Activated naive CD4-positive, alpha-beta T cell treated with anti-CD3 and anti-CD28 coated beads, Interleukin-2, amount 50 U/mL, for 72 hours (primary cell): ENCODE measurements around the gene VAMP3. TPM values are rescaled to one million over a fixed set of nuclear protein-coding genes. Genes with fewer than 3 reads are reported as not detected.

Source experiments
- ATAC-seq, 2 donors: fragments of 150-1000 bp; cut with Tn5 transposase; 2 replicates each; pipeline ENCODE4 v1.10.0; 2021; ENCODE audit warnings: mild to moderate bottlenecking in 2 of 2, moderate library complexity in 2 of 2
- DNase-seq, 2 donors: peaks; one replicate each; pipeline ENCODE4 v3.0.0; 2021 to 2022; ENCODE audit warnings: low spot score in 2 of 2
- H3K27ac Mint-ChIP-seq, 2 donors: one replicate each; pipeline ENCODE4 v1.8.0; 2022; ENCODE audit warnings: mild to moderate bottlenecking in 2 of 2, mixed read lengths in 2 of 2
- H3K36me3 Mint-ChIP-seq, 2 donors: one replicate each; pipeline ENCODE4 v1.8.0; 2022; ENCODE audit warnings: mixed read lengths in 2 of 2
- H3K9me3 Mint-ChIP-seq, 2 donors: one replicate each; pipeline ENCODE4 v1.8.0; 2022; ENCODE audit warnings: mixed read lengths in 2 of 2
- total RNA-seq, 2 donors: library from RNA; stranded (reverse); gene quantifications; one replicate each; pipeline ENCODE4 v1.2.3, GENCODE V29; 2022

The VAMP3 gene
- total RNA-seq: 10 to 100 TPM; 20.4 to 28.5 TPM

DNA sequence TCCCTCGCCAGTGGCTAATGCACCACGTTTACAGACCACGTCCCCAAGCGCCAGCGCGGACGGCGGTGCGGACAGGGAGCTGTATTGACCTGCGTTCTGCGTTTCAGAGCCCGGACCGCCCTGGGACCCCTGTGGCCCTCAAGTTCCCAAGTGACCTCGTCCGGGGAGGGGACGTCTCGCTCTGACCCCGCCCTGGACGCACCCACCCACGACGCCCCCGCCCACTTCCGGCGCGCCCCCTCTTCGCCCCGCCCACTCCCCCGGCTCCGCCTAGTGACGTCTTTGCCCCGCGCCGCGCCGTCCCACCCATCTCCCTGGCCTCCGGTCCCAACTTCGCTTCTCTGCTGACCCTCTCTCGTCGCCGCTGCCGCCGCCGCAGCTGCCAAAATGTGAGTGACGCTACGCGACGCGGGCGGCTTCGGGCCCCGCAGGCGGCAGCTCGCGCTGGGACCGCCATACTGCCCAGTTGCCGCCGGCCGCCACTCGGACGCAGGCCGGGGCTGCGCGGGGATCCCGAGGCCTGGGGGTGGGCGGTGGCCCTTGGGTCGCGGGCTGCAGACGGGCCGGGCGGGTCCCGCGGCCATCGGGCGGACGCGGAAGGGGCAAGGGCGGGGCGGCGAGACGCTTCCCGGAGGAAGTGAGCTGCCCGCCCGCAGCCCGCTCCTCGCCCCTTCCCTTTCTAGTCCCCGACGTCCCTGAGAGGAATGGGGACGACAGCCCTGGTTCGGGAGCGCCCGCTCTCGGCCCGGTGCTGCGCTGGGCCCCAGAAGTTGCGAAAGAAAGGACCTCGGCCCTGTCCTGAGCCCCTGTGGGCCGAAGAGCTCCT, at the start of gene VAMP3:
TSS of gene VAMP3 (plus strand) at position 300 of the 826 bp plus-strand sequence. CDS start at position 388, 88 bp downstream.
- DNase-seq: peak; percentile 85 to 86
- peak within 1 kb of the TSS; percentile 86 to 89 for H3K27ac Mint-ChIP-seq
- peak; percentile 94 to 95 for ATAC-seq
- no peaks in the 10 kb centered on the region for H3K9me3 Mint-ChIP-seq
- H3K36me3 Mint-ChIP-seq: peaks cover 10 to 12% of the 10 kb centered on the region in 2 donors

GRCh38 chr1:7721940-7722669, 49.0 kb upstream of the VAMP3 start:
- DNase-seq (no peak), ATAC-seq (no peak)
- Mint-ChIP-seq H3K36me3 (no peaks in the 10 kb centered on the region), H3K27ac (no peak overlapping the region), H3K9me3 (no peaks in the 10 kb centered on the region)

- no peak for ATAC-seq
- no peaks in the 10 kb centered on the region for H3K36me3 Mint-ChIP-seq
- H3K27ac Mint-ChIP-seq: no peak overlapping the region
- no peak for DNase-seq
- no peaks in the 10 kb centered on the region for H3K9me3 Mint-ChIP-seq
These were observed 48.5 kb upstream of the VAMP3 start for GRCh38 chr1:7722670-7723012.

GRCh38 chr1:7726623-7727022, 44.5 kb upstream of the VAMP3 start:
- no peak for ATAC-seq
- H3K27ac Mint-ChIP-seq: no peak overlapping the region

GRCh38 chr1:7727809-7728471, 43.2 kb upstream of the VAMP3 start:
- no peak for DNase-seq
- no peaks in the 10 kb centered on the region for H3K9me3 Mint-ChIP-seq
- no peak for ATAC-seq
- H3K36me3 Mint-ChIP-seq: no peaks in the 10 kb centered on the region
- H3K27ac Mint-ChIP-seq: no peak overlapping the region

More at GRCh38 chr1:7726623-7727022, 44.5 kb upstream of the VAMP3 start:
- Mint-ChIP-seq H3K9me3 (no peaks in the 10 kb centered on the region), H3K36me3 (no peaks in the 10 kb centered on the region)
- DNase-seq: no peak

DNA sequence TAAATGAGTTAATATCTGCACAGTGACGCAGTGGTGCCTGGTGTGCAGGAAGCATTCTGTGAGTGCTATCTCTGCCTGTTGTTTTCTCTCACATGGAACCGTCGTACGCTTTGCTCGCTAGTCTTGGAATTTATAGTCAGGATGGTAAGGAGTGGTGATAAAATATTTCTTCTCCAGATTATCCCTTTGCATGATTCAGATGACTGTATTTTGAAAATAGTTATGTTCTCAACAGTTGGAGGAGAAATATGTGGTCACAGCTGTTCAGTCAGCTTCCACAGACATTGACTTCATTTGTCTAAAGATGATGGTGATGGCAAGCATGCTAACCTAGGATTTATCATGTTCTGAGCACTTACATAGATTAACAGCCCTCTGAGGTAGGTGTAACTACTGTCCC, 41.3 kb upstream of the VAMP3 start:
- no peak for ATAC-seq
- no peak overlapping the region for H3K27ac Mint-ChIP-seq
- no peak for DNase-seq
- no peaks in the 10 kb centered on the region for H3K9me3 Mint-ChIP-seq
- no peaks in the 10 kb centered on the region for H3K36me3 Mint-ChIP-seq

DNA sequence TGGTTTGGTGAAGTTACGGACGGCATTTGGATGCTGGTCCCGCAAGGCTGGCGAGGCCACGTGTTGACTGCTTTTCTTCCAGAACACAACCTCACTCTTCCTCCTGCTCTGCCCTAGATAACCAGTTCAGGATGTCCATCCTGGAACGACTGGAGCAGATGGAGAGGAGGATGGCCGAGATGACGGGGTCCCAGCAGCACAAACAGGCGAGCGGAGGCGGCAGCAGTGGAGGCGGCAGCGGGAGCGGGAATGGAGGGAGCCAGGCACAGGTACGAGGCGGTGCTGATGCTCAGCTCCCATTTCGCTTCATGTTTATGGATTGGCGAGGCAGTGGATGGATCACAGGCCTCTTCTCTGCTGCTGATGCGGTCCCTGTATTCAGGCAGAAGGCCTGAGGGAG, 38.8 kb upstream of the VAMP3 start:
- no peak for ATAC-seq
- Mint-ChIP-seq H3K9me3 (no peaks in the 10 kb centered on the region), H3K27ac (no peak overlapping the region), H3K36me3 (no peaks in the 10 kb centered on the region)
- no peak for DNase-seq

- DNase-seq (no peak), ATAC-seq (no peak)
- H3K27ac Mint-ChIP-seq: no peak overlapping the region
- H3K36me3 Mint-ChIP-seq: no peaks in the 10 kb centered on the region
- H3K9me3 Mint-ChIP-seq: no peaks in the 10 kb centered on the region
These were observed 37.8 kb upstream of the VAMP3 start for GRCh38 chr1:7733276-7733675.

- Mint-ChIP-seq H3K27ac (no peak overlapping the region), H3K9me3 (peaks cover 0 to 8% of the 10 kb centered on the region in 2 donors), H3K36me3 (peaks cover 0 to 7% of the 10 kb centered on the region in 2 donors)
- no peak for ATAC-seq
- no peak for DNase-seq
These were observed 33.1 kb upstream of the VAMP3 start for GRCh38 chr1:7738044-7738443.

DNA sequence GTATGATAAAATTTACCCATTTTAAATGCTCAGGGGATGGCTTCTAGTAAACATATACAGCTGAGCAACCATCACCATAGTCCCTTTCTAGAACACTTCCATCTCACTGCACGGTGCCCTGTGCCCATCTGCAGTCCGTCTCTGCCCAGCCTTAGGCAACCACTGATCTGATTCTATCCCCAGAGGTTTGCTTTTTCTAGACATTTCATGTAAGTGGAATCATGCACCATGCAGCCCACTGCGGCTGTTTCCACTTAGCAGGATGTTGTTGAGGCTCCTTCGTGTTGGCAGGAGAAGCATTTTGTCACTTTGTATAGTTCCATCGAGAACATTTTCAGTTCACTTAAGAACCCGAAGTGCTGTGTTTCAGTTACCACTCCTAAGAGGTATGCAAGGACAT, 27.8 kb upstream of the VAMP3 start:
- Mint-ChIP-seq H3K36me3 (peaks cover 0 to 7% of the 10 kb centered on the region in 2 donors), H3K27ac (no peak overlapping the region), H3K9me3 (peaks cover 0 to 8% of the 10 kb centered on the region in 2 donors)
- ATAC-seq (no peak), DNase-seq (no peak)

GRCh38 chr1:7744882-7745281, 26.2 kb upstream of the VAMP3 start:
- DNase-seq (no peak), ATAC-seq (no peak)
- Mint-ChIP-seq H3K36me3 (no peaks in the 10 kb centered on the region), H3K27ac (no peak overlapping the region), H3K9me3 (no peaks in the 10 kb centered on the region)

GRCh38 chr1:7745783-7746182, 25.3 kb upstream of the VAMP3 start:
- no peak for ATAC-seq
- H3K27ac Mint-ChIP-seq: no peak overlapping the region
- DNase-seq: no peak
- H3K9me3 Mint-ChIP-seq: no peaks in the 10 kb centered on the region
- H3K36me3 Mint-ChIP-seq: no peaks in the 10 kb centered on the region

- H3K36me3 Mint-ChIP-seq: no peaks in the 10 kb centered on the region
- ATAC-seq (no peak), DNase-seq (no peak)
- H3K27ac Mint-ChIP-seq: no peak overlapping the region
- no peaks in the 10 kb centered on the region for H3K9me3 Mint-ChIP-seq
These were observed 23.5 kb upstream of the VAMP3 start for GRCh38 chr1:7747605-7748004.

GRCh38 chr1:7749126-7749525, 22.0 kb upstream of the VAMP3 start:
- ATAC-seq (no peak), DNase-seq (no peak)
- no peaks in the 10 kb centered on the region for H3K9me3 Mint-ChIP-seq
- no peaks in the 10 kb centered on the region for H3K36me3 Mint-ChIP-seq
- no peak overlapping the region for H3K27ac Mint-ChIP-seq

DNA sequence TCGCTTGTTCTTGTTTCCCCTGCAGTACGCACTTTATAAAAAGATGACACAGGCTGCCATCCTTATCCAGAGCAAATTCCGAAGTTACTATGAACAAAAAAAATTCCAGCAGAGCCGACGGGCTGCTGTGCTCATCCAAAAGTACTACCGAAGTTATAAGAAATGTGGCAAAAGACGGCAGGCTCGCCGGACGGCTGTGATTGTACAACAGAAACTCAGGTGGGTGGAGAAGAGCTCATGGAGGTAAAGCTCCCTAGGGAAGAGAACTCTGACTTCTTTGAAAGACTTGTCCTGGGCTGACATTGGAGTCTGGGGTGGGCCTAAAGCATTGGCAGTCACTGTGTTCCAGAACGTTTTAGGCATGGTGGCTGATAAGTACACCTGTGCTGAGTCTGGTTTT, 19.9 kb upstream of the VAMP3 start:
- H3K36me3 Mint-ChIP-seq: no peaks in the 10 kb centered on the region
- DNase-seq: no peak
- no peaks in the 10 kb centered on the region for H3K9me3 Mint-ChIP-seq
- ATAC-seq: no peak
- H3K27ac Mint-ChIP-seq: no peak overlapping the region

DNA sequence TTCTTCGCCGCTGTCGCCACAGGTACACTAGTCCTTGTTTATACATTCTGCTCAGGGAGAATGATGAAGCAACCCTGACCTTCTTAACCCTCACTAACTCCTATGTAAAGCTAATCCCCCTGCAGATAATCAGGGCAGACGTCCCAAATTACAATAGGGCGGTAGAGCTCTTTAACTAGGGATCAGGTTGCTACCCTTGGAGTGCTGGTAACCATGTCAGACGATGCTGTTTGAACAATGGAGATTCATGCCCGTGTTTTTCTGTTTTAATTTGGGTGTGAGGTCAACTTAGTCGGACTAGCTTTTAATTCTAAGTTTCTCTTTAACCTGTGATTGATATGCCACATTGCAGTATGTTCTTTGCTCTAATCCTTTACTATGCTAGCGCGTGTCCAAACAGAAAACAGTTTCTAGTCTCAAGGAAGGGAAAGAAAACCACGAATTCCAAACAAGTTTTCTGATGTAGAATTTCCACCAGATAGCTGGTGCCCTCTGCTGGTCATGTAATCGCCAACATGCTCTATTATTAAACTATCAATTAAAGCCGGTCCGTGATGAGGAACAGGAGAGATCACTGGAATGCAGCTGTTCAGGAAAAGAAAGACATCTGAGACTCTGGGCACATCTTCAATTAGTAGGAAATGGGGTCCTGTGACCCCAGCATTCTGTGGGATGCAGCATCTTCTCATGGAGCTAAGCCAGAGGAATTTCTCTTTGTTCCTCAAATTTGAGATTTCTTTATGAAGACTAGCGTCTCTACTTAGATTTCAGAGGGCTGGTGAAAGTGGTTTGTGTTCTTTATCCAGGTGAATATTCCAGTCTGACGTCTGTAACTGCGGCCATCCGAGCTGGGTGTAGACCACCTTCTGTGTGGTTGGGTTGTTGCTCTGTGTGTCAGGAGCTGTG, 18.3 kb upstream of the VAMP3 start:
- Mint-ChIP-seq H3K9me3 (no peaks in the 10 kb centered on the region), H3K36me3 (no peaks in the 10 kb centered on the region), H3K27ac (no peak overlapping the region)
- DNase-seq (peak in 1 of 2 donors; percentile 30), ATAC-seq (peak; percentile 33 to 47)
